ENCODE data around the gene ZBTB7C. TPM values are rescaled to one million over a fixed set of nuclear protein-coding genes. Genes with fewer than 3 reads are reported as not detected.
A peak's percentile ranks its signal among the peaks of the same experiment; 100 is the strongest.

ZBTB7C gene
- polyA plus RNA-seq, 2 donors, result 20.6 to 24.5 TPM

DNA sequence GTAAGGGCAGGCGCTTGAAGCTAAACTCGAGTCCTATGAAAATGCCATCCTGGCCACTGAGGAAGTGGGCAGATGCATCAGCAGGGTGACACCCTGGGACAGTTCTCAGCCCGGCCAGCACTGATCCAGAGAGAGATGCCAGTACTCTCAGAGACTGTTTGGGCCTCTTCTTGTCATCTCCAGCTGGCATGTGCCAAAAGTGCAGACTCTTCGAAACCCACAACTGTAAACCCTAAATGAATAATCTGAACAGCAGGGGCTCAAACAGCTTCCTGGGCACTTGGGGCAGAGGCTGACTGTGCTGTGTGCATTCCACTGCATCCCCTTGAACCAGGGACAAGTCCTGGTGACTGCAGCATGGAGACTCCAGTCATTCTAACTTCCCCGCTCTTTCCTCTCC lies 274.6 kb downstream of the ZBTB7C start:
- H3K4me3 ChIP-seq (ENCODE audit: low read depth in 1 of 2, low read length in 2 of 2), result peak overlapping the region; percentile 7 to 85

DNA sequence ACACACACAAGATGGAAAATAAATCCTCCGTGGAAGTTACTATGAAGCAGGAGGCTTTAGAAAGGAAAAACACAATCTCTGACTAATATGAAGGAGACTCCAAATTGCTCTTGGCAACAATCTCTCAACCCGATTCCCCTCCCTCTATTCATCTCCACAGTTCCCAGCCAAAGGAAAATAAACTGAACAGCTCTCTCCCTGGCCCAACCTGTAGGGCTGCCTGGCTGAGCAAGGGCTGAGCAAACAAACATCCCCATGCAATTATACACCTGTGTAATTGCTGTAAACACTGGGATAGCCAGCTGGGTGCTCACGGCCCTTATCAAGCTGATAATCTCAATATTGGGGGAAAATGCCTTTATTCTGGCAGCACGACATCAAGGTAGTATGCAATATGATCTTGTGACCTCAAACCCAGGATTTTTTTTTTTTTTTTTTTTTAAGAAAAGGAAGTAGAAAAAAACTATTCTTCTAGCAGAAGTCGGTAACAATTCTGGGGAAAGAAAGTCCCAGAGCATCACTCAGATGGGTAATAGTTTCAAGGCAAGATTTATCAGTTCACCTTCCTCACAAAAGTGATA lies 275.4 kb downstream of the ZBTB7C start:
- 12 to 19% methylated on average over 5 of the region's 5 CpGs for WGBS, 2 donors
- peak overlapping the region; percentile 75 to 92 for H3K27ac ChIP-seq (ENCODE audit: low read depth in 2 of 2, low read length in 1 of 2)
- H3K4me1 ChIP-seq (ENCODE audit: control insufficient read depth in 2 of 2, insufficient read depth in 2 of 2, low read length in 1 of 2), result peaks cover 2 to 10% of the 10 kb centered on the region in 2 donors

More for the DNA sequence above, 274.6 kb downstream of the ZBTB7C start:
- peaks cover 2 to 14% of the 10 kb centered on the region in 2 donors for H3K4me1 ChIP-seq (ENCODE audit: control insufficient read depth in 2 of 2, insufficient read depth in 2 of 2, low read length in 1 of 2)
- WGBS, 2 donors, result 70 to 76% methylated on average over 5 of the region's 5 CpGs
- peak overlapping the region; percentile 88 to 92 for H3K27ac ChIP-seq (ENCODE audit: low read depth in 2 of 2, low read length in 1 of 2)
- H3K9me3 ChIP-seq (ENCODE audit: control insufficient read depth in 2 of 2, insufficient read depth in 1 of 2, low read depth in 1 of 2, low read length in 1 of 2), result no peaks in the 10 kb centered on the region
- no peaks in the 10 kb centered on the region for H3K36me3 ChIP-seq (ENCODE audit: control insufficient read depth in 2 of 2, insufficient read depth in 2 of 2, low read length in 1 of 2)
- H3K27me3 ChIP-seq (ENCODE audit: control insufficient read depth in 1 of 2, insufficient read depth in 2 of 2, low read length in 2 of 2), result no peaks in the 10 kb centered on the region

DNA sequence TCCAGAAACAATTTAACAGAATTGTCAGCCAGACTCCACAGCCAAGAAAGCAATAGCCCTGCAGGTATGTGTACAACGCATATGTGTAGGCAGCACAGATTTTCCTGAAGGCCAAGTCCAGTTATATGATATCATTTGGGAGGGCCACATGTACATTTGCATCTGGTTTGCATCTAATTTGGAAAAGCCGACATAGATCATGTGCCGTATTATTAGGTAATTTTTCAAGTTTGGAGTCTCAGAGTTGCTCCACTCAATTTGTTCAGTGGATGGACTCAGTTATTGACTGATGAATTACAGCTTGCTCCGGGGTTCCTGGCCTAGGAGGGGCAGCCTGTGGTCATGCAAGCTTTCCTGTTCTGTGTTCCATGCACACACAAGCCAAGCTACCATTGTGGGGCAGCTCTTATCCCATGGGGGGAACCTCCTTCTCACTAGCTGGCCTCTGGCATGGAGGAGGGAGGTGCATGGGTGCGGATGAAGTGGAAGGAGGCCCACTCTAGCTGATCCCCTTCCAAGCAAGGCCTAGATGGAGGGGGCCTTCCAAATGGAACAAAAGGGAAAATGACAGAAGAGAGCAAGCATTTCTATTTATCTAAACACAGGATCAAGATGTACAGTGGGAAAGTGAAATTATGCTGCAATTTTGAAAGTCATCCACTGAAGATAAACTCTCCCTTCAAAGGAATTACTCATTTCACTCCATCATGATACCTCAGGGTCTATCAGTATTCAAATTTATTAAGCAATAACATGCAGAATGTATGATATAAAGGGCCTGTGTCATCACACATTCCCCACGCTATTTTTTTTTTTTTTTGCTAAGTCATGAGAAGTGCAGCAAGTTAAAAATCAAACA lies 276.2 kb downstream of the ZBTB7C start:
- no peak overlapping the region for H3K4me3 ChIP-seq (ENCODE audit: low read depth in 1 of 2, low read length in 2 of 2)
- peaks cover 2 to 7% of the 10 kb centered on the region in 2 donors for H3K4me1 ChIP-seq (ENCODE audit: control insufficient read depth in 2 of 2, insufficient read depth in 2 of 2, low read length in 1 of 2)
- no peaks in the 10 kb centered on the region for H3K9me3 ChIP-seq (ENCODE audit: control insufficient read depth in 2 of 2, insufficient read depth in 1 of 2, low read depth in 1 of 2, low read length in 1 of 2)
- H3K36me3 ChIP-seq (ENCODE audit: control insufficient read depth in 2 of 2, insufficient read depth in 2 of 2, low read length in 1 of 2), result no peaks in the 10 kb centered on the region
- H3K27me3 ChIP-seq (ENCODE audit: control insufficient read depth in 1 of 2, insufficient read depth in 2 of 2, low read length in 2 of 2), result no peaks in the 10 kb centered on the region
- H3K27ac ChIP-seq (ENCODE audit: low read depth in 2 of 2, low read length in 1 of 2), result peak overlapping the region; percentile 63 to 91
- WGBS, 2 donors, result 35 to 50% methylated on average over 6 of the region's 6 CpGs

More for the DNA sequence above, 275.4 kb downstream of the ZBTB7C start:
- Histone ChIP-seq H3K27me3 (ENCODE audit: control insufficient read depth in 1 of 2, insufficient read depth in 2 of 2, low read length in 2 of 2) (no peaks in the 10 kb centered on the region), H3K9me3 (ENCODE audit: control insufficient read depth in 2 of 2, insufficient read depth in 1 of 2, low read depth in 1 of 2, low read length in 1 of 2) (no peaks in the 10 kb centered on the region), H3K4me3 (ENCODE audit: low read depth in 1 of 2, low read length in 2 of 2) (no peak overlapping the region), H3K36me3 (ENCODE audit: control insufficient read depth in 2 of 2, insufficient read depth in 2 of 2, low read length in 1 of 2) (no peaks in the 10 kb centered on the region)

DNA sequence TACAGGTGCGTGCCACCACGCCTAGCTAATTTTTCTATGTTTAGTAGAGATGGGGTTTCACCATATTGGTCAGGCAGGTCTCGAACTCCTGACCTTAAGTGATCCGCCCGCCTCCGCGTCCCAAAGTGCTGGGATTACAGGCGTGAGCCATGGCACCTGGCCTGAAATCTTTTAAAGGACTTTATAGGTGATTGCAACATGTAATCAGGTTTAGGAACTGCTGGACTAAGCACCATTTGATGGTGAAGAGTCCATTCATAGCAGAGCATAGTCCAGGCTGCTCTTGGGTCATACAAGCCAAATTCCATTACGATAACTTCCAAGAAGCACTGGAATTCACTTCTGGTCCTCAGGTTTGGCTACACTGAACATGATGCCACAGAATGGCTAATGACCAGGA lies 278.1 kb downstream of the ZBTB7C start:
- no peaks in the 10 kb centered on the region for H3K9me3 ChIP-seq (ENCODE audit: control insufficient read depth in 2 of 2, insufficient read depth in 1 of 2, low read depth in 1 of 2, low read length in 1 of 2)
- peaks cover 2 to 16% of the 10 kb centered on the region in 2 donors for H3K4me1 ChIP-seq (ENCODE audit: control insufficient read depth in 2 of 2, insufficient read depth in 2 of 2, low read length in 1 of 2)
- WGBS, 2 donors, result 79 to 87% methylated on average over 9 of the region's 9 CpGs
- H3K4me3 ChIP-seq (ENCODE audit: low read depth in 1 of 2, low read length in 2 of 2), result no peak overlapping the region
- H3K27me3 ChIP-seq (ENCODE audit: control insufficient read depth in 1 of 2, insufficient read depth in 2 of 2, low read length in 2 of 2), result no peaks in the 10 kb centered on the region
- H3K36me3 ChIP-seq (ENCODE audit: control insufficient read depth in 2 of 2, insufficient read depth in 2 of 2, low read length in 1 of 2), result peaks cover 0 to 4% of the 10 kb centered on the region in 2 donors
- H3K27ac ChIP-seq (ENCODE audit: low read depth in 2 of 2, low read length in 1 of 2), result peak overlapping the region in 1 of 2 donors; percentile 59

DNA sequence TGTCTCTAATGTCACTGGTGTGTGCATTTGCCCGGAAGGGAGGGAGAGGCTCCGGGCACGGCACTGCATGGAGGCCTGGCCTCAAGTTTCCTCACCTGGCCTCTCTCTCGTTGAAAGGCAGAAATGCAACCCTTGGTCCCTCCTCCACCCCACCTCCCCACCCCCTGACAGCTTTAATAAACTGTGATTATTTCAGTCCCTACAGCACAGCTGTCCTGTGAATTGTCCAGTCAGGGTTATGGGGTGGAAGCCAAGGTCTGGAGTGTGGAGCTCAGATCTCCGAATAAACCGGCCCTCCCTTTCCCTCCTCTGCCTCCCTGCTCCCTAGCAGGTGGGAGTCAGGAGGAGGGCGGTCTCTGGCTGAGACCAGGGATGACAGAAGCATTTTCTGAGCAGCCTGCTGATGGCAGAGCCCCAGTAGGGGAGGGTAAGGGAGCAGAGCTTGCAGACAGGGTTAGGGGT lies 279.5 kb downstream of the ZBTB7C start:
- H3K27me3 ChIP-seq (ENCODE audit: control insufficient read depth in 1 of 2, insufficient read depth in 2 of 2, low read length in 2 of 2), result no peaks in the 10 kb centered on the region
- peaks cover 0 to 5% of the 10 kb centered on the region in 2 donors for H3K36me3 ChIP-seq (ENCODE audit: control insufficient read depth in 2 of 2, insufficient read depth in 2 of 2, low read length in 1 of 2)
- H3K4me3 ChIP-seq (ENCODE audit: low read depth in 1 of 2, low read length in 2 of 2), result no peak overlapping the region
- peaks cover 2 to 26% of the 10 kb centered on the region in 2 donors for H3K4me1 ChIP-seq (ENCODE audit: control insufficient read depth in 2 of 2, insufficient read depth in 2 of 2, low read length in 1 of 2)
- H3K9me3 ChIP-seq (ENCODE audit: control insufficient read depth in 2 of 2, insufficient read depth in 1 of 2, low read depth in 1 of 2, low read length in 1 of 2), result no peaks in the 10 kb centered on the region
- WGBS, 2 donors, result 47 to 58% methylated on average over 7 of the region's 7 CpGs
- H3K27ac ChIP-seq (ENCODE audit: low read depth in 2 of 2, low read length in 1 of 2), result peak overlapping the region; percentile 48 to 75

DNA sequence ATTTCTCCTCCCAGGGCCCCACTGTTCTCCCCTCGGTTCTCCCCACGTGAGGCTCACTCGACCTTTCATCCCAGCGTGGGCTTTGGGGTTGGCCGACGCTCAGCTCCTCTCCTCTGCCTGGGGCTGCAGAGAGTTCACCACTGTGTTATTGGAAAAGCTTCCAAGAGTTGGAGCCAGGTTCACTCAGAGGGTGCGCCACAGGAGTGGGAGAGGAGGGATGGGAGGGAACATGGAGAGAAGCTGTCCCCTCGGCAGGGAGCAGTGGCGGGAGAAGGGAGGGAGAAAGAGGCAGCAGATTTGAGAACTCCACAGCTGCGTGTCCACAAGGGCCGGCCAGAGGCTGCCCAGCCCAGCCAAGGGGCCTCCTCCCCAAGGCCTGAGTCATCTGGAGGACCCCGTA lies 281.6 kb downstream of the ZBTB7C start:
- H3K27ac ChIP-seq (ENCODE audit: low read depth in 2 of 2, low read length in 1 of 2), result no peak overlapping the region
- no peaks in the 10 kb centered on the region for H3K27me3 ChIP-seq (ENCODE audit: control insufficient read depth in 1 of 2, insufficient read depth in 2 of 2, low read length in 2 of 2)
- peaks cover 0 to 7% of the 10 kb centered on the region in 2 donors for H3K36me3 ChIP-seq (ENCODE audit: control insufficient read depth in 2 of 2, insufficient read depth in 2 of 2, low read length in 1 of 2)
- no peaks in the 10 kb centered on the region for H3K9me3 ChIP-seq (ENCODE audit: control insufficient read depth in 2 of 2, insufficient read depth in 1 of 2, low read depth in 1 of 2, low read length in 1 of 2)
- 65% methylated on average over 12 of the region's 12 CpGs for WGBS, 2 donors
- peaks cover 3 to 40% of the 10 kb centered on the region in 2 donors for H3K4me1 ChIP-seq (ENCODE audit: control insufficient read depth in 2 of 2, insufficient read depth in 2 of 2, low read length in 1 of 2)
- no peak overlapping the region for H3K4me3 ChIP-seq (ENCODE audit: low read depth in 1 of 2, low read length in 2 of 2)

DNA sequence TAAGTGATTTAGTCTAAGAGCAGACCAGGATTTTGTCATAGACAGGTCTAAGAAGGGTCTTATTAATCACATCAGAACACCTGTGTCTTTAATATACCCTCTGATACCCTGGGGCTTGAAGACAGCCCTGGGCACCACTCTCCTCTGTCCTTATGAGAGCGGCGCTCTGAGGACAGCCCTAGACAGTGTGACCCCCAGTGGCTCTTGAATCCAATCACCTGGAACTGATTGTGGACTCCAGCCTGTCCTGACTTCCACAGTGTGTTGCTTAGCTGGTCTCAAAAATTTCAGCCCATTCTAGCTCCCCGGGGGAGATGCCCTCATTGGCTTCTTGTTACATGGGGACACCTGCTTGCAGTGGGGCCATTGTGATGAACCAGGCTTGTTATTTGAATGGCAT lies 282.9 kb downstream of the ZBTB7C start:
- no peak overlapping the region for H3K27ac ChIP-seq (ENCODE audit: low read depth in 2 of 2, low read length in 1 of 2)
- no peaks in the 10 kb centered on the region for H3K9me3 ChIP-seq (ENCODE audit: control insufficient read depth in 2 of 2, insufficient read depth in 1 of 2, low read depth in 1 of 2, low read length in 1 of 2)
- no peaks in the 10 kb centered on the region for H3K27me3 ChIP-seq (ENCODE audit: control insufficient read depth in 1 of 2, insufficient read depth in 2 of 2, low read length in 2 of 2)
- no peak overlapping the region for H3K4me3 ChIP-seq (ENCODE audit: low read depth in 1 of 2, low read length in 2 of 2)
- H3K36me3 ChIP-seq (ENCODE audit: control insufficient read depth in 2 of 2, insufficient read depth in 2 of 2, low read length in 1 of 2), result peaks cover 5 to 9% of the 10 kb centered on the region in 2 donors
- WGBS, 2 donors, result 73 to 87% methylated on average over 3 of the region's 3 CpGs
- H3K4me1 ChIP-seq (ENCODE audit: control insufficient read depth in 2 of 2, insufficient read depth in 2 of 2, low read length in 1 of 2), result peaks cover 3 to 47% of the 10 kb centered on the region in 2 donors

DNA sequence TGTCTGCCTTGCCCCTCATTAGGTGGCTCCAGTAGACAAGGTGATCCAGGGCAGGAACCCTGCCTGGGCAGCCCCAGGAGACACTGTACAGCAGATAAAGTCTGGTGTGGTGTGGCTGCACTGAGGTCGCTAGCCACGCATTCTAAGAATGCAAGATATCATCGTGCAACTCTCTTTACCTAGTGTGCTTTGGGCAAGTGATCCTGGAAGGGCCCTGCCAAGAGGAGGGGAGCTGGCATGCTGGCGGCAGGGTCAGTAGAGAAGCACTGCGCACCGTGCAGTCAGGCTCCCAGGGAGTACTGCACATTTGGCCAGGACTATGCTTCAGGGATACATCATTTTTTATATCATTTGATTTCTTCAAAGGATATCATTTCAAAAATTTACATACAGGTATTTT lies 283.5 kb downstream of the ZBTB7C start:
- Histone ChIP-seq H3K4me3 (ENCODE audit: low read depth in 1 of 2, low read length in 2 of 2) (no peak overlapping the region), H3K4me1 (ENCODE audit: control insufficient read depth in 2 of 2, insufficient read depth in 2 of 2, low read length in 1 of 2) (peaks cover 6 to 47% of the 10 kb centered on the region in 2 donors), H3K27me3 (ENCODE audit: control insufficient read depth in 1 of 2, insufficient read depth in 2 of 2, low read length in 2 of 2) (no peaks in the 10 kb centered on the region), H3K27ac (ENCODE audit: low read depth in 2 of 2, low read length in 1 of 2) (peak overlapping the region in 1 of 2 donors; percentile 26), H3K36me3 (ENCODE audit: control insufficient read depth in 2 of 2, insufficient read depth in 2 of 2, low read length in 1 of 2) (peaks cover 5 to 9% of the 10 kb centered on the region in 2 donors), H3K9me3 (ENCODE audit: control insufficient read depth in 2 of 2, insufficient read depth in 1 of 2, low read depth in 1 of 2, low read length in 1 of 2) (no peaks in the 10 kb centered on the region)
- 78 to 79% methylated on average over 6 of the region's 6 CpGs for WGBS, 2 donors

DNA sequence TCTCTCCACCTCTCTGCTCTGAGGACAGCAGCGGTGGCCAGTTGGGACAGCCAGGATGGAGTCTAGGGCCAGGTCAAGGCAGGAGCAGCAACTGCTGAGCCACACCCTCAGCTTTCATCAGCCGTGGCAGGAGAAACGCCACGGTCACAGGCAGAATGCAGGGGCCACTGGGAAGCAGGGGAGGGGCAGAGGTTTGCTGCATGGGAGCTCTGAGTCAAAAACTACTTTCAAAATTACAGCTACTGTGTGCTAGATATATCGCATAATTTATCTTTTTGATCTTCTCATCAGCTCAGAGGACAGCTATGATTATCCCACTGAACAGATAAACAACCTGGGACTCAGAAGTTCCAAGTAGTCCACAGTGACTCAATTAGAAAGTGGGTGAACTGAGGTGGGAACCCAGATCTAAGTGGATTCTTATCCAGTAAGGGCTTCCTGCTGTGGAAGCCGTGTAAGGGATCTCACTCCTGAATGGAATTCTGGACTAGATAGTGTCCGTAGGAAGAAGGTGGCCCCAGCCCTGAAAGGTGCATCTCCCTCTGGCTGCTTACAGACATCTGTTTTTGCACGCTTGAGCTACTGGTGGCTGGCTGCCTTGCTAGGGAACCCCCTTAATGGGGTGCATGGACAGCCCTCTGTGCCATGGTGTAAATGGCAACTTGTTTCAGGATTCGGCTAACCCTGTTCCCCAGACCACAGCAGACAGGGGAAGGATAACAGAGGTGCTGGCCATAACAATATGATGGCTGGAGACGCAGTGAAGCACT lies 284.1 kb downstream of the ZBTB7C start:
- Histone ChIP-seq H3K36me3 (ENCODE audit: control insufficient read depth in 2 of 2, insufficient read depth in 2 of 2, low read length in 1 of 2) (peaks cover 5 to 9% of the 10 kb centered on the region in 2 donors), H3K9me3 (ENCODE audit: control insufficient read depth in 2 of 2, insufficient read depth in 1 of 2, low read depth in 1 of 2, low read length in 1 of 2) (no peaks in the 10 kb centered on the region), H3K4me1 (ENCODE audit: control insufficient read depth in 2 of 2, insufficient read depth in 2 of 2, low read length in 1 of 2) (peaks cover 6 to 47% of the 10 kb centered on the region in 2 donors), H3K4me3 (ENCODE audit: low read depth in 1 of 2, low read length in 2 of 2) (no peak overlapping the region), H3K27ac (ENCODE audit: low read depth in 2 of 2, low read length in 1 of 2) (peak overlapping the region; percentile 4 to 47), H3K27me3 (ENCODE audit: control insufficient read depth in 1 of 2, insufficient read depth in 2 of 2, low read length in 2 of 2) (no peaks in the 10 kb centered on the region)
- WGBS, 2 donors, result 46 to 48% methylated on average over 10 of the region's 10 CpGs
